ENCODE measurements around the gene TPPP. TPM values are rescaled to one million over a fixed set of nuclear protein-coding genes. Genes with fewer than 3 reads are reported as not detected.

TPPP gene
- total and polyA plus RNA-seq, 12 donors, result 4.6 to 50.6 (median 12.2) TPM

DNA sequence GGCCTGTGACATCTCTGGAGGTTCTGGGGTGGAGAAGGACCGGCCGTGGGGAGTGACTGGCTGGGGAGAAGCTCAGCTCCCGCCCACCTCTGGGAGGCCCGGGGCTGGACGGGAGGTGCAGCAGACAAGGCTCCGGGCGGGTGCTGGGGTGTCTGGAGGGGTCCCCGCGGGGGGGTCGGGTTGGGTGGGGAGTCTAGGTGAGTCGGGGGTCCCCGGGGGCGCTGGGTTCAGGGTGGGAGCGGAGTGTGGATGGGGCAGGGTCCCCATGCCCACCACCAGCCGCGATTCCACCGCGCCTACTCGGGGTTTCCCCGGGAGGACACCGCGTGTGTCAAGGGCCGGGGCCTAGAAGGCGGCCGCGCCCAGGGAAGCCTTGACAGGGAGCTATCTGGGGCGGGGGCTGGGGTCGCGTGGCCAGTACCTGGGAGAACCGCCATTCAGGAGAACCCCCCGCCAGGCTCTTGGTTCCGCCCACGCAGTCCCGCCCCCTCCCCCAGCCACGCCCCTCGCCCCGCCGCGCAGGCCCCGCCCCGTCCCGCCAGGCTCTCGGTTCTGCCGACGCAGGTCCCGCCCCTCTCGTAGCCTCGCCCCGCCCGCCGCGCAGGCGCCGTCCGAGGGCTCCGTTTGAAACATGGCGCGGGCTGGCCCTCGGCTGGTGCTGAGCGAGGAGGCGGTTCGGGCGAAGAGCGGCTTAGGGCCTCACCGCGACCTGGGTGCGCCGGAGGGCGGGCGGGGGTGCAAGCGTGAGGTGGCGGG is 81.2 kb downstream of the TPPP start, which contains the start of gene CEP72:
TSS of gene CEP72 (plus strand) at position 610 of the 756 bp plus-strand sequence. CDS start at position 632, 22 bp downstream.
- Histone ChIP-seq H3K27ac (peak within 1 kb of the TSS in 6 of 10 donors; percentile 13 to 77 (median 39)), H3K4me3 (peak within 1 kb of the TSS; percentile 34 to 93 (median 82)), H3K36me3 (no peaks in the 10 kb centered on the region), H3K4me1 (peaks cover 0 to 25% (median 11%) of the 10 kb centered on the region in 9 donors), H3K27me3 (peaks cover 0 to 19% (median 4%) of the 10 kb centered on the region in 7 donors), H3K9me3 (peaks cover 0 to 8% (median 0%) of the 10 kb centered on the region in 11 donors)
- intact Hi-C loops (cut with DNase I), result loop anchor here in 2 of 10 donors (5.0 to 10.0 kb wide), 2 partner anchors 140 to 167 kb away; partner anchors contain the start of gene EXOC3 (in 1 of the 2)
- 0 to 1% methylated on average over 65 to 72 of the region's 72 CpGs for WGBS, 2 donors
- peak; percentile 97 to 98 (median 98) for ATAC-seq
- TF ChIP-seq, protein P1, sequence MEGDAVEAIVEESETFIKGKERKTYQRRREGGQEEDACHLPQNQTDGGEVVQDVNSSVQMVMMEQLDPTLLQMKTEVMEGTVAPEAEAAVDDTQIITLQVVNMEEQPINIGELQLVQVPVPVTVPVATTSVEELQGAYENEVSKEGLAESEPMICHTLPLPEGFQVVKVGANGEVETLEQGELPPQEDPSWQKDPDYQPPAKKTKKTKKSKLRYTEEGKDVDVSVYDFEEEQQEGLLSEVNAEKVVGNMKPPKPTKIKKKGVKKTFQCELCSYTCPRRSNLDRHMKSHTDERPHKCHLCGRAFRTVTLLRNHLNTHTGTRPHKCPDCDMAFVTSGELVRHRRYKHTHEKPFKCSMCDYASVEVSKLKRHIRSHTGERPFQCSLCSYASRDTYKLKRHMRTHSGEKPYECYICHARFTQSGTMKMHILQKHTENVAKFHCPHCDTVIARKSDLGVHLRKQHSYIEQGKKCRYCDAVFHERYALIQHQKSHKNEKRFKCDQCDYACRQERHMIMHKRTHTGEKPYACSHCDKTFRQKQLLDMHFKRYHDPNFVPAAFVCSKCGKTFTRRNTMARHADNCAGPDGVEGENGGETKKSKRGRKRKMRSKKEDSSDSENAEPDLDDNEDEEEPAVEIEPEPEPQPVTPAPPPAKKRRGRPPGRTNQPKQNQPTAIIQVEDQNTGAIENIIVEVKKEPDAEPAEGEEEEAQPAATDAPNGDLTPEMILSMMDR (IDR thresholded peaks at IDR 0.05), result no peak
- peak; percentile 91 to 94 for DNase-seq

DNA sequence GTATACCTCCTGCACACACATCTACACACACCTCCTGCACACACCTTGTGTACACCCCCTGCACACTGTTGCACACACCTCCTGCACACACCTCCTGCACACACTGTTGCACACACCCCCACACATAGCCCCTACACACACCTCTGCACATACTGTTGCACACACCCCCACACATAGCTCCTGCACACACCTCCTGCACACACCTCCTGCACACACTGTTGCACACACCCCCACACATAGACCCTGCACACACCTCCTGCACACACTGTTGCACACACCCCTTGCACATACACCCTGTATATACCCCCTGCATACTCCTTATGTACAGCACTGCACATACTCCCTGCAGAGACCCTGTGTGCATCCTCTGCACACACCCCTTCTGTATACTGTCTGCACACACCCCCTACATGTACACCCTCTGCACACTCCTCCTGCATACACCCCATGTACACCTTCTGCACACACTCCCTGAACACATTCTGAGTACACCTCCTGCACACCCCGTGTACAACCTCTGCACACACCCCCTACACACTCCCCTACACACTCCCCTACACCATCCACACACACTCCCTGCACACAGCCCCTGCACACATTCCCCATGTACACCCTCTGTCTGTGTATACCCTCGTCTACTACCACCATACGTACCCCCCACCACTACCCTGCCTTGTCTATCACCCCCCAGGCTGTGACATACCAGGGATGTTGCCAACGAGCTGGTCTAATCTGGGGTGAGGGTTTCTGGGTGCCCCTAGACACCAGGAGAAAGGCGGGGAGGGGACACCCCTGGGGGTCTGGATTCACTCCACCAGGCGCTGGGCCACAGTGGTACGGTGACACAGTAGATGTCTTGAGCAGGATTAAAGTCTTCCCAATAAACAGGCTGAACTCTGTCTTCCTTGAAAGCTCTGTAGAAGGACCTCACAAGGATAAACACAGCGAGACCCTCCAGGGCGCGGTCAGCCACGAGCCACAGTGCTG is 82.1 kb downstream of the TPPP start:
- DNase-seq (no peak), ATAC-seq (peak in 1 of 8 donors; percentile 11)
- whole genome bisulfite sequencing, 2 donors, result 44 to 49% methylated on average over 11 of the region's 11 CpGs
- H3K4me3 ChIP-seq, result peak overlapping the region in 9 of 10 donors; percentile 76 to 93 (median 83)
- TF ChIP-seq, protein P1 (IDR thresholded peaks at IDR 0.05), result no peak
- peaks cover 0 to 25% (median 11%) of the 10 kb centered on the region in 9 donors for H3K4me1 ChIP-seq
- H3K27me3 ChIP-seq, result peaks cover 0 to 22% (median 11%) of the 10 kb centered on the region in 7 donors
- peaks cover 0 to 8% (median 0%) of the 10 kb centered on the region in 11 donors for H3K9me3 ChIP-seq
- intact Hi-C loops (cut with DNase I), result loop anchor here in 2 of 10 donors (5.0 to 10.0 kb wide), 2 partner anchors 139 to 166 kb away; partner anchors contain the start of gene EXOC3 (in 1 of the 2)
- no peaks in the 10 kb centered on the region for H3K36me3 ChIP-seq
- H3K27ac ChIP-seq, result no peak overlapping the region

DNA sequence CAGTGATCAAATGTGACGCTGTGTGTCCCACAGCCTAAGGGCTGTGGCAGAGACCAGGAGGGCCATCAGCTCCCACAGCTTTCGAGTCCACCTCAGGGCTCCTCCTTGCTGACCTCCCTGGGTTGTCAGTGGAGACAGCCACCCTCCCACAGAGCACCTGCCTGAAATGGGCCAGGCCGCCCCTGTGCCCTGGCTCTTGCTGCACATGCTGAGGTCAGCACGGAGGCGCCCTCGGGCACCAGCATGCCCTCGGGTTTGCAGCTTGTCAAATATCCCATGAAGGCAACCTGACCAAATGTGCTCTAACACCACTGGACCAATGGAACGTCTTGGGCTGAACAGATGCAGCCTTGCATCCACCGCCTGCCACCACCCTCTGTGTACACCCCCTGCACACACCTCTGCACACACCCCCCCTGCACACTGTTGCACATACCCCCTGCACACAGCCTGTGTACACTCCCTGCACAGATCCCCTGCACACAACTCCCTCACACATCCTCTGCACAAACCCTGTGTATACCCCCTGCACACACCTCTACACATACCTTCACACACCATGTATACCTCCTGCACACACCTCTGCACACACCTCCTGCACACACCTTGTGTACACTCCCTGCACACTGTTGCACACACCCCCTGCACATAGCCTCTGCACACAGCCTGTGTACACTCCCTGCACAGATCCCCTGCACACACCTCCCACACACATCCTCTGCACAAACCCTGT is 83.0 kb downstream of the TPPP start:
- Histone ChIP-seq H3K27ac (no peak overlapping the region), H3K36me3 (no peaks in the 10 kb centered on the region), H3K9me3 (peaks cover 0 to 2% (median 0%) of the 10 kb centered on the region in 11 donors), H3K27me3 (peaks cover 0 to 25% (median 11%) of the 10 kb centered on the region in 7 donors), H3K4me3 (no peak overlapping the region), H3K4me1 (peaks cover 0 to 25% (median 11%) of the 10 kb centered on the region in 9 donors)
- intact Hi-C loops (cut with DNase I), result loop anchor here in 2 of 10 donors (5.0 to 10.0 kb wide), 2 partner anchors 138 to 165 kb away; partner anchors contain the start of gene EXOC3 (in 1 of the 2)
- TF ChIP-seq, protein P1 (IDR thresholded peaks at IDR 0.05), result no peak
- 90 to 92% methylated on average over 9 of the region's 9 CpGs for WGBS, 2 donors
- peak in 1 of 8 donors; percentile 3 for ATAC-seq
- DNase-seq, result no peak

Other genes with a start within 250 kb of the TPPP start
- 1 to 10 TPM in 7 of 10 donors, under 1 TPM in 3; 0.53 to 1.5 (median 1.1) TPM for gene SLC9A3, start 168.9 kb downstream of the TPPP start, total RNA-seq
- gene SLC9A3, start 168.9 kb downstream of the TPPP start, polyA plus RNA-seq, result under 1 TPM; 0.59 to 0.64 TPM
- gene CEP72, start 81.0 kb downstream of the TPPP start, total RNA-seq, result 1 to 10 TPM in 7 of 10 donors, under 1 TPM in 3; 0.66 to 2.0 (median 1.4) TPM
- 1 to 10 TPM; 1.3 to 2.4 TPM for gene CEP72, start 81.0 kb downstream of the TPPP start, polyA plus RNA-seq
- gene ZDHHC11B, start 91.4 kb upstream of the TPPP start, total RNA-seq, result 10 to 100 TPM in 5 of 10 donors, 1 to 10 TPM in 5; 5.0 to 46.6 (median 10.3) TPM
- gene ZDHHC11B, start 91.4 kb upstream of the TPPP start, polyA plus RNA-seq, result 10 to 100 TPM in 1 of 2 donors, 1 to 10 TPM in 1; 4.7 to 20.1 TPM
- gene ZDHHC11, start 157.6 kb upstream of the TPPP start, total RNA-seq, result 10 to 100 TPM in 9 of 10 donors, 1 to 10 TPM in 1; 7.8 to 54.7 (median 21.1) TPM
- 10 to 100 TPM in 1 of 2 donors, 1 to 10 TPM in 1; 8.1 to 23.9 TPM for gene ZDHHC11, start 157.6 kb upstream of the TPPP start, polyA plus RNA-seq
- gene BRD9, start 199.4 kb upstream of the TPPP start, total RNA-seq, result 10 to 100 TPM; 21.4 to 42.6 (median 26.9) TPM
- 10 to 100 TPM; 16.7 to 23.7 TPM for gene BRD9, start 199.4 kb upstream of the TPPP start, polyA plus RNA-seq
- gene TRIP13, start 199.5 kb upstream of the TPPP start, total RNA-seq, result 1 to 10 TPM in 5 of 10 donors, under 1 TPM in 4, not detected in 1; 0.32 to 2.8 (median 1.2) TPM
- gene TRIP13, start 199.5 kb upstream of the TPPP start, polyA plus RNA-seq, result under 1 TPM; 0.22 to 0.86 TPM